Purkinje cell (primary cell): ENCODE measurements around the gene TMEM176A. TPM values are rescaled to one million over a fixed set of nuclear protein-coding genes. Genes with fewer than 3 reads are reported as not detected.

Source experiments
- polyA plus RNA-seq: library from polyadenylated mRNA; unstranded; fragments of >200 nt; fragmentation: Nextera tagmentation; gene quantifications from 2 replicates; pipeline ENCODE4 v1.2.1, GENCODE V29; 2014

The TMEM176A gene
- 1.2 TPM in 1 of 2 replicates, not detected in the other for polyA plus RNA-seq

DNA sequence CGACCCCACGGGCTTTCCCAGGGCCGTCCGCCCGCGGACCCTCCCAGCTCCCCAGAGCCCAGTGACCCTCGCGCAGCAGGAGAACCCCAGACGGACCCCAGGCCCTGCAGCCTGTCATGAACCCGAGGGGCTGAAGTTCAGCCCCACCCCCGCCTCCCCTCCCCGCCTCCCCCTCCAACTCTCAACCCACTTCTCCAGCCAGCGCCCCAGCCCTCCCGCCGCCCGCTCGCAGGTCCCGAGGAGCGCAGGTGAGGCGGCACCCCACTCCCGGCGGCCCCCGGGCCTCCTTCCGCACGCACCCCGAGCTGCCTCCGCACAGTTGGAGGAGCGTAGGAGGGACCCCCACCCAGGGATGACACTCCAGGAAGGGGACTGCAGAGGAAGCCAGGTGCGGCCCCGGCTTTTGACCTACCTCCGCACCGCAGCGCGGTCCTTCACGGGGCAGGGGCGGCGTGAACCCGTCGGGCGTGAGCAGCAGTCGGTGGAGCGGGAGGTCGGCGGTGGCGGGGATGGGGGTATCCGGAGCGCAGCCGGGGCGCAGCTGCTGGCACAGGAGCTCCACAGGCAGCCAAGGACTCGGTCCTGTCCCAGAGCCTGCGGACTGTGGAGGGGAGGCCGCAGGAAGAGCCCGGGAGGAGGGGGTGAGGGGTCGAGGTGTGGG is at the start of gene TMEM176A:
Gene TMEM176A, plus strand, starts transcription at position 189 of the 661 bp plus-strand sequence. CDS start 782 bp downstream, outside the sequence.

DNA sequence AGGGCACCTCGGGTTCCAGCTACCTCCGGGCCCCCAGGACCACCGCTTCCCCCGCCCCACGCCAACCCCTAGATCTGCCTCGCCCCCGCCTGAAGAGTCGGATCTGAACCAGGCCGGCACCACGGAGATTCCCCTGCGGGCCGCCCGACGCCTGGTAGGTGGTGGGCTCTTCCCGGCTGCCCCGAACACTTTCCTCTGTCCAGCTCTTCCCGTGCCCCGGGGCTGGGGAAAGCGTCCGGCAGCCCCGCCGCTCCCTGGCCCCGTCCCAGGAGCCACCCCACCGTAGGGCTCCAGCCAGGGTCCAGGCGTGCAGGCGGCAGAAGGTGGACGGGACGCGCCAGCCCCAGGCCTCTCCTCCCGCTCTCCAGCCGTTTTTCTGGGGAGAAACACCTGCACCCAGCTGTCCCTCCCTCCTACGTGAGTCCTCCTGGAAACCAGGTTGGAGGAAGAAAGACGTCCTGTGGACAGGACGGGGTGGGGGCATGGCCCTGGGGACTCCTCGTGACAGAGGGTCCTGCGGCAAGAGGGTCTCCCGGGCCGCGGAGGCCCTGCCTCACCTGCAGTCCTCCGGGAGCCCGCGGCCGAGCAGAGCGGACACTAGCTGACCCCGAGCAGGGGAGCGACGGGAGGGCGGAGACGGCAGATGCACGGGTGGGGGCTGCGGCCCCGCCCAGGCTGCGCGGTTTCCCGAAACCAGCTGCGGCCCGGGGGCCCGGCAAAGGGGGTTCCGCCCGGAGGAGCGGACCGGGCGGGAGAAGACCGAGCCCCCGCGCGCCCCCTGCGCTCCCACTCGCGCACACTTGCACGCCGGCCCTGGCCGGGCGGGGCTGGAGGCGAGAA is 608 bp upstream of the TMEM176A start, which contains the start of gene TMEM176B:
Gene TMEM176B, minus strand, starts transcription at position 624 of the 840 bp plus-strand sequence. CDS start 3,795 bp downstream, outside the sequence.

GRCh38 chr7:150852371-150852905 is 51.9 kb downstream of the TMEM176A start, which contains the start of gene AOC1:
TSS of gene AOC1 (plus strand) at chr7:150852517. CDS start at chr7:150856471, 3,954 bp downstream.

Other genes with a start within 250 kb of the TMEM176A start
- gene GIMAP4, start 233.4 kb upstream of the TMEM176A start, polyA plus RNA-seq, result 0.19 TPM in 1 of 2 replicates, not detected in the other
- not detected in 2 replicates for gene GIMAP6, start 168.4 kb upstream of the TMEM176A start, polyA plus RNA-seq
- gene GIMAP2, start 115.1 kb upstream of the TMEM176A start, polyA plus RNA-seq, result 0.50 and 1.0 TPM in 2 replicates
- gene GIMAP1, start 84.2 kb upstream of the TMEM176A start, polyA plus RNA-seq, result not detected in 2 replicates
- gene GIMAP5, start 63.4 kb upstream of the TMEM176A start, polyA plus RNA-seq, result 1.3 TPM in 1 of 2 replicates, not detected in the other
- gene TMEM176B, start 405 bp upstream of the TMEM176A start, polyA plus RNA-seq, result 2.5 TPM in 1 of 2 replicates, not detected in the other
- not detected in 2 replicates for gene AOC1, start 51.7 kb downstream of the TMEM176A start, polyA plus RNA-seq
- 4.1 and 6.4 TPM in 2 replicates for gene KCNH2, start 177.6 kb downstream of the TMEM176A start, polyA plus RNA-seq
- not detected in 2 replicates for gene NOS3, start 190.2 kb downstream of the TMEM176A start, polyA plus RNA-seq
- gene ATG9B, start 223.7 kb downstream of the TMEM176A start, polyA plus RNA-seq, result 2.2 TPM in 2 replicates
- gene ABCB8, start 227.7 kb downstream of the TMEM176A start, polyA plus RNA-seq, result 2.3 and 3.6 TPM in 2 replicates
- gene ASIC3, start 247.8 kb downstream of the TMEM176A start, polyA plus RNA-seq, result 3.1 and 3.3 TPM in 2 replicates